Keratinocyte (primary cell): ENCODE data around the gene SSR1. TPM values are rescaled to one million over a fixed set of nuclear protein-coding genes. Genes with fewer than 3 reads are reported as not detected.

Experiments
- DNase-seq: peaks from one replicate; pipeline ENCODE4 v3.0.0-alpha.2; 2011; ENCODE audit warnings: low read depth, missing footprints, low spot score
- FAIRE-seq: peaks from 2 replicates; lab custom pipeline; 2011; peaks lifted over from hg19 to GRCh38; lab: Jason Lieb, UNC
- H2AFZ ChIP-seq: 2 replicates; pipeline ENCODE4 v1.6.0; 2012; ENCODE audit warnings: low read length, control low read depth, inconsistent platforms; ENCODE audit not compliant: control insufficient read depth
- H3K27ac ChIP-seq: 2 replicates; pipeline ENCODE4 v1.5.1; 2011; ENCODE audit warnings: low read length; ENCODE audit not compliant: control insufficient read depth, insufficient read depth
- H3K27me3 ChIP-seq: 3 replicates; pipeline ENCODE4 v1.6.0; 2011; ENCODE audit warnings: low read length; ENCODE audit not compliant: control insufficient read depth, insufficient read depth; ENCODE audit errors: extremely low read depth
- H3K36me3 ChIP-seq, 2 experiments: 2 replicates in 1 of 2; 3 replicates in 1 of 2; pipeline ENCODE4 v1.5.1; 2011; ENCODE audit warnings: low read length in 2 of 2, mild to moderate bottlenecking in 1 of 2; ENCODE audit not compliant: control insufficient read depth in 2 of 2, insufficient read depth in 2 of 2; ENCODE audit errors: extremely low read depth in 1 of 2
- H3K4me1 ChIP-seq: 3 replicates; pipeline ENCODE4 v1.5.1; 2011; ENCODE audit warnings: low read length; ENCODE audit not compliant: control insufficient read depth, insufficient read depth; ENCODE audit errors: extremely low read depth
- H3K4me2 ChIP-seq: 3 replicates; pipeline ENCODE4 v1.6.0; 2011; ENCODE audit warnings: low read depth, low read length; ENCODE audit not compliant: control insufficient read depth, insufficient read depth; ENCODE audit errors: extremely low read depth
- H3K4me3 ChIP-seq, 3 experiments: fragments of 200-600 bp in 1 of 3; sonication (generic) in 1 of 3; 2 replicates in 2 of 3; 3 replicates in 1 of 3; pipeline ENCODE4 v1.5.1; 2011 to 2016; ENCODE audit warnings: low read length in 3 of 3, mild to moderate bottlenecking in 3 of 3, control low read depth in 2 of 3, inconsistent platforms in 1 of 3, low read depth in 1 of 3, mixed read lengths in 1 of 3, mixed run types in 1 of 3, moderate library complexity in 1 of 3; ENCODE audit not compliant: control insufficient read depth in 2 of 3, insufficient read depth in 2 of 3; ENCODE audit errors: extremely low read depth in 1 of 3
- H3K79me2 ChIP-seq: 2 replicates; pipeline ENCODE4 v1.6.0; 2012; ENCODE audit warnings: low read length; ENCODE audit not compliant: control insufficient read depth, insufficient read depth
- H3K9ac ChIP-seq: 3 replicates; pipeline ENCODE4 v1.6.0; 2011; ENCODE audit warnings: low read length; ENCODE audit not compliant: control insufficient read depth, insufficient read depth; ENCODE audit errors: extremely low read depth
- H3K9me1 ChIP-seq: 3 replicates; pipeline ENCODE4 v1.6.0; 2011; ENCODE audit warnings: low read length; ENCODE audit not compliant: control insufficient read depth, insufficient read depth; ENCODE audit errors: extremely low read depth
- H3K9me3 ChIP-seq: 2 replicates; pipeline ENCODE4 v1.5.1; 2012; ENCODE audit warnings: low read depth, low read length; ENCODE audit not compliant: control insufficient read depth
- H4K20me1 ChIP-seq: 3 replicates; pipeline ENCODE4 v1.6.0; 2011; ENCODE audit warnings: low read length; ENCODE audit not compliant: control insufficient read depth, insufficient read depth; ENCODE audit errors: extremely low read depth
- EZH2 ChIP-seq: IDR thresholded peaks from one replicate; pipeline ENCODE4 v1.6.1; 2012; ENCODE audit warnings: inconsistent platforms, mild to moderate bottlenecking, low read length, moderate library complexity
- dilution Hi-C: fragments of 300-500 bp; cut with MboI; formaldehyde crosslinking; loops from one replicate; pipeline ENCODE4 v1.7.0; 2020; ENCODE audit warnings: low sequenced_read_pairs; ENCODE audit not compliant: extremely low pct_ligation_motif_present
- polyA plus RNA-seq, 5 experiments: library from polyadenylated mRNA; depleted of rRNA in 3 of 5; stranded (reverse) in 3 of 5; stranded (forward) in 1 of 5; unstranded in 1 of 5; fragments of >200 nt; gene quantifications; 1 replicate in 1 of 5; 2 replicates in 3 of 5; 3 replicates in 1 of 5; pipeline versions ENCODE4 v1.2.1 to v1.2.3, GENCODE V29; 2011 to 2012; ENCODE audit warnings: missing spikeins in 2 of 5, low read depth in 1 of 5, low replicate concordance in 1 of 5
- TF ChIP-seq, protein P1 (sequence below), 3 experiments: IDR thresholded peaks in 1 of 3; conservative IDR thresholded peaks in 1 of 3; optimal IDR thresholded peaks in 1 of 3; 2 replicates in 2 of 3; 3 replicates in 1 of 3; pipeline versions ENCODE3 to v1.5.1; 2011; ENCODE audit warnings: low read length in 3 of 3, mild to moderate bottlenecking in 3 of 3, moderate library complexity in 2 of 3, control low read depth in 1 of 3, inconsistent platforms in 1 of 3; ENCODE audit not compliant: insufficient read depth in 2 of 3; ENCODE audit errors: extremely low read depth in 1 of 3

Gene SSR1
- polyA plus RNA-seq, 1 donor (not counting 4 experiments of a cell fraction or from before 2014, with no cell fraction given): 188 TPM

DNA sequence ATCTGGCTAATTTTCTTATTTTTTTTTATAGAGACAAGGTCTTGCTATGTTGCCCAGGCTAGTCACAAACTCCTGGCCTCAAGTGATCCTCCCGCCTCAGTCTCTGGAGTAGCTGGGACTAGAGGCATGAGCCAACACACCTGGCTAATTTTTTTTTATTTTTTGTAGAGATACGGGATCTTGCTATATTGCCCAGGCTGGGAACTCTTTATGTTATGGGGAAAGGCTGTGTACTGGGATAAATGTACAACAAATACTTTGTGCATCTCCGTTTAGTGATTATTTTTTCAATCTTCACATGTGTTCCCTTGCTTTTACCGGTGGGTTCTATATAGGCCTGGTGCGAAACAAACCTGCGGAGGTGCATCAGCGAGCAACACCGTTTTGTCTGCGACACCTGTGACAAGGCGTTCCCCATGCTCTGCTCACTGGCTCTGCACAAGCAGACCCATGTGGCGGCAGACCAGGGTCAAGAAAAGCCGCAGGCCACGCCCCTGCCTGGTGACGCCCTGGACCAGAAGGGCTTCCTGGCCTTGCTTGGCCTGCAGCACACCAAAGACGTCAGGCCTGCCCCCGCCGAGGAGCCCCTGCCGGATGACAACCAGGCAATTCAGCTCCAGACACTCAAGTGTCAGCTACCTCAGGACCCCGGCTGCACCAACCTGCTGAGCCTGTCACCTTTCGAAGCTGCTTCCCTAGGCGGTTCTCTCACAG lies 84.2 kb downstream of the SSR1 start:
- H3K79me2 ChIP-seq: peaks cover 9% of the 10 kb centered on the region
- H3K4me3 ChIP-seq: no peak overlapping the region
- H3K27ac ChIP-seq: no peak overlapping the region
- no peaks in the 10 kb centered on the region for H3K9me1 ChIP-seq
- TF ChIP-seq EZH2: no peak
- TF ChIP-seq, protein P1, sequence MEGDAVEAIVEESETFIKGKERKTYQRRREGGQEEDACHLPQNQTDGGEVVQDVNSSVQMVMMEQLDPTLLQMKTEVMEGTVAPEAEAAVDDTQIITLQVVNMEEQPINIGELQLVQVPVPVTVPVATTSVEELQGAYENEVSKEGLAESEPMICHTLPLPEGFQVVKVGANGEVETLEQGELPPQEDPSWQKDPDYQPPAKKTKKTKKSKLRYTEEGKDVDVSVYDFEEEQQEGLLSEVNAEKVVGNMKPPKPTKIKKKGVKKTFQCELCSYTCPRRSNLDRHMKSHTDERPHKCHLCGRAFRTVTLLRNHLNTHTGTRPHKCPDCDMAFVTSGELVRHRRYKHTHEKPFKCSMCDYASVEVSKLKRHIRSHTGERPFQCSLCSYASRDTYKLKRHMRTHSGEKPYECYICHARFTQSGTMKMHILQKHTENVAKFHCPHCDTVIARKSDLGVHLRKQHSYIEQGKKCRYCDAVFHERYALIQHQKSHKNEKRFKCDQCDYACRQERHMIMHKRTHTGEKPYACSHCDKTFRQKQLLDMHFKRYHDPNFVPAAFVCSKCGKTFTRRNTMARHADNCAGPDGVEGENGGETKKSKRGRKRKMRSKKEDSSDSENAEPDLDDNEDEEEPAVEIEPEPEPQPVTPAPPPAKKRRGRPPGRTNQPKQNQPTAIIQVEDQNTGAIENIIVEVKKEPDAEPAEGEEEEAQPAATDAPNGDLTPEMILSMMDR (optimal IDR thresholded peaks at IDR 0.05 in 1 of 3, IDR thresholded peaks at IDR 0.05 in 1 of 3, conservative IDR thresholded peaks at IDR 0.05 in 1 of 3; ENCODE audit: extremely low read depth in 1 of 3, insufficient read depth in 2 of 3, low read length in 3 of 3): no peak
- H3K4me1 ChIP-seq: no peaks in the 10 kb centered on the region
- H3K9me3 ChIP-seq: no peaks in the 10 kb centered on the region
- dilution Hi-C loops: no loop called here
- FAIRE-seq: no peak
- H4K20me1 ChIP-seq: peaks cover 2% of the 10 kb centered on the region
- no peak overlapping the region for H2AFZ ChIP-seq
- peaks cover 31 to 34% of the 10 kb centered on the region in 2 experiments for H3K36me3 ChIP-seq
- DNase-seq: no peak
- no peaks in the 10 kb centered on the region for H3K27me3 ChIP-seq
- H3K4me2 ChIP-seq: no peak overlapping the region
- no peak overlapping the region for H3K9ac ChIP-seq

GRCh38 chr6:7224731-7225130 lies 88.3 kb downstream of the SSR1 start:
- H3K9ac ChIP-seq: no peak overlapping the region
- H4K20me1 ChIP-seq: peaks cover 2% of the 10 kb centered on the region
- H3K79me2 ChIP-seq: peaks cover 2% of the 10 kb centered on the region
- H3K27ac ChIP-seq: no peak overlapping the region
- no peaks in the 10 kb centered on the region for H3K9me1 ChIP-seq
- no peak overlapping the region for H3K4me3 ChIP-seq
- no peaks in the 10 kb centered on the region for H3K27me3 ChIP-seq
- H3K4me1 ChIP-seq: no peaks in the 10 kb centered on the region
- H3K4me2 ChIP-seq: no peak overlapping the region
- H2AFZ ChIP-seq: no peak overlapping the region
- H3K9me3 ChIP-seq: no peaks in the 10 kb centered on the region
- DNase-seq (no peak), FAIRE-seq (no peak)
- no peak for TF ChIP-seq EZH2
- TF ChIP-seq, protein P1 (optimal IDR thresholded peaks at IDR 0.05 in 1 of 3, IDR thresholded peaks at IDR 0.05 in 1 of 3, conservative IDR thresholded peaks at IDR 0.05 in 1 of 3; ENCODE audit: extremely low read depth in 1 of 3, insufficient read depth in 2 of 3, low read length in 3 of 3): no peak
- H3K36me3 ChIP-seq: peaks cover 28 to 41% of the 10 kb centered on the region in 2 experiments
- dilution Hi-C loops: no loop called here
